NCI-H82 (cell line): ENCODE measurements around the gene C14orf132.
"Not testable (repeated sequence)": the region's sequence is repeated elsewhere in the genome, so short reads cannot be mapped to it uniquely, and the experiment has no call there.

Experiments
- DNase-seq: peaks from one replicate; lab custom pipeline; 2025; lab: John Stamatoyannopoulos, UW

C14orf132 gene

GRCh38 chr14:96038920-96039632, at the start of gene C14orf132:
TSS of gene C14orf132 (plus strand) at chr14:96039362. CDS start at chr14:96039501, 139 bp downstream.
- peak; percentile 70 for DNase-seq

- peak; percentile 79 for DNase-seq
These were observed 45.2 kb upstream of the C14orf132 start for GRCh38 chr14:95993768-95994592.

- no peak for DNase-seq
These were observed 44.6 kb upstream of the C14orf132 start for GRCh38 chr14:95994593-95994928.

GRCh38 chr14:95998656-95999055, 40.5 kb upstream of the C14orf132 start:
- DNase-seq = peak; percentile 45

GRCh38 chr14:96001866-96002497, 37.2 kb upstream of the C14orf132 start:
- peak; percentile 95 for DNase-seq

GRCh38 chr14:96002498-96002884, 36.7 kb upstream of the C14orf132 start:
- DNase-seq = peak; percentile 50

- DNase-seq = no peak
These were observed 28.0 kb upstream of the C14orf132 start for GRCh38 chr14:96011131-96011530.

GRCh38 chr14:96011607-96012006, 27.6 kb upstream of the C14orf132 start:
- DNase-seq = no peak

GRCh38 chr14:96012757-96013156, 26.4 kb upstream of the C14orf132 start:
- not testable (repeated sequence) for DNase-seq

- DNase-seq = no peak
These were observed 25.0 kb upstream of the C14orf132 start for GRCh38 chr14:96014176-96014575.

GRCh38 chr14:96016501-96017160, 22.5 kb upstream of the C14orf132 start:
- DNase-seq = peak; percentile 19

- DNase-seq = no peak
These were observed 21.3 kb upstream of the C14orf132 start for GRCh38 chr14:96017882-96018281.

GRCh38 chr14:96027431-96028355, 11.5 kb upstream of the C14orf132 start:
- no peak for DNase-seq

GRCh38 chr14:96029089-96029645, 10.0 kb upstream of the C14orf132 start:
- DNase-seq = no peak

GRCh38 chr14:96030108-96030760, 8.9 kb upstream of the C14orf132 start:
- DNase-seq = no peak

- DNase-seq = no peak
These were observed 7.5 kb upstream of the C14orf132 start for GRCh38 chr14:96031691-96032090.

GRCh38 chr14:96035456-96035855, 3.7 kb upstream of the C14orf132 start:
- no peak for DNase-seq

- peak; percentile 11 for DNase-seq
These were observed 1.1 kb upstream of the C14orf132 start for GRCh38 chr14:96037891-96038557.

GRCh38 chr14:96038558-96038919, 623 bp upstream of the C14orf132 start:
- DNase-seq = peak; percentile 28
